ENCODE data around the gene TNN. TPM values are rescaled to one million over a fixed set of nuclear protein-coding genes. Genes with fewer than 3 reads are reported as not detected.

TNN gene, protein sequence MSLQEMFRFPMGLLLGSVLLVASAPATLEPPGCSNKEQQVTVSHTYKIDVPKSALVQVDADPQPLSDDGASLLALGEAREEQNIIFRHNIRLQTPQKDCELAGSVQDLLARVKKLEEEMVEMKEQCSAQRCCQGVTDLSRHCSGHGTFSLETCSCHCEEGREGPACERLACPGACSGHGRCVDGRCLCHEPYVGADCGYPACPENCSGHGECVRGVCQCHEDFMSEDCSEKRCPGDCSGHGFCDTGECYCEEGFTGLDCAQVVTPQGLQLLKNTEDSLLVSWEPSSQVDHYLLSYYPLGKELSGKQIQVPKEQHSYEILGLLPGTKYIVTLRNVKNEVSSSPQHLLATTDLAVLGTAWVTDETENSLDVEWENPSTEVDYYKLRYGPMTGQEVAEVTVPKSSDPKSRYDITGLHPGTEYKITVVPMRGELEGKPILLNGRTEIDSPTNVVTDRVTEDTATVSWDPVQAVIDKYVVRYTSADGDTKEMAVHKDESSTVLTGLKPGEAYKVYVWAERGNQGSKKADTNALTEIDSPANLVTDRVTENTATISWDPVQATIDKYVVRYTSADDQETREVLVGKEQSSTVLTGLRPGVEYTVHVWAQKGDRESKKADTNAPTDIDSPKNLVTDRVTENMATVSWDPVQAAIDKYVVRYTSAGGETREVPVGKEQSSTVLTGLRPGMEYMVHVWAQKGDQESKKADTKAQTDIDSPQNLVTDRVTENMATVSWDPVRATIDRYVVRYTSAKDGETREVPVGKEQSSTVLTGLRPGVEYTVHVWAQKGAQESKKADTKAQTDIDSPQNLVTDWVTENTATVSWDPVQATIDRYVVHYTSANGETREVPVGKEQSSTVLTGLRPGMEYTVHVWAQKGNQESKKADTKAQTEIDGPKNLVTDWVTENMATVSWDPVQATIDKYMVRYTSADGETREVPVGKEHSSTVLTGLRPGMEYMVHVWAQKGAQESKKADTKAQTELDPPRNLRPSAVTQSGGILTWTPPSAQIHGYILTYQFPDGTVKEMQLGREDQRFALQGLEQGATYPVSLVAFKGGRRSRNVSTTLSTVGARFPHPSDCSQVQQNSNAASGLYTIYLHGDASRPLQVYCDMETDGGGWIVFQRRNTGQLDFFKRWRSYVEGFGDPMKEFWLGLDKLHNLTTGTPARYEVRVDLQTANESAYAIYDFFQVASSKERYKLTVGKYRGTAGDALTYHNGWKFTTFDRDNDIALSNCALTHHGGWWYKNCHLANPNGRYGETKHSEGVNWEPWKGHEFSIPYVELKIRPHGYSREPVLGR (N-terminal part only)
- not detected in 2 replicates for total RNA-seq

DNA sequence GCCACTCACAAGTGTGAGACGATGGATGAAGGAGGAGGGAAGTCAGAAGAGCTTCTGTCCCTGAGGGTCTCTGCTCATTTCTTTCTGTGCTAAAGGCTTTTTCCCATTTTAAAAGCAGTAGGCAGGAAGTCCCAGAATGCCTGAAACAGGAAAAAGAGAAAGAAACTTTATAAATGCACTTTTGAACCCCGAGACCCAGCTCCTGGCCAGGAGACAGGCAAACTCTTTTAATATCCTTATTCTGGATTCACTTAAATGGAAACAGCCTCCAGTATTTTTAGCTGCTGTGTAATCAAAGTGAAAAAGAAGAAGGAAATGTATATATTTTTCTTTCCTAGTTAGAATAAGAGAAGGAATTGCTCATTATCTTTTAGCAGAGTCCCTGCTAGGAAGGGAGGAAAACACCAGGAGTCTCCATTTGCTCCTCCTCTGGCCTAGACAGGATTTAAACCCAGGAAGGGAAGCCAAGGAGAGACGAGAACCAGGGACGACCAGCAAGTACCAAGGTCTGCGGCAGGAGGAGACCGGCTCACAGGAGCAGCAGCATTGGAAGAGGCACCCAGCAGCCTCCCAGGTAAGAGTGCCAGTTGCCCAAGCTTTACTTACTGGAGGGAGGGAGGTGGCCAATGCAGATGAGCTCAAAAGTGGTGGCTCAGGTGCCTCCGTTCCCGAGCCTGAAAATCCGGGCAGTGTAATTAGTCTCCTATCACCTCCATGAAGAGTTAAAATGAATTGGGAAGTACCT lies at the start of gene TNN:
TNN (plus strand) TSS at position 472 of the 745 bp plus-strand sequence. CDS start 9,586 bp downstream, outside the sequence.

DNA sequence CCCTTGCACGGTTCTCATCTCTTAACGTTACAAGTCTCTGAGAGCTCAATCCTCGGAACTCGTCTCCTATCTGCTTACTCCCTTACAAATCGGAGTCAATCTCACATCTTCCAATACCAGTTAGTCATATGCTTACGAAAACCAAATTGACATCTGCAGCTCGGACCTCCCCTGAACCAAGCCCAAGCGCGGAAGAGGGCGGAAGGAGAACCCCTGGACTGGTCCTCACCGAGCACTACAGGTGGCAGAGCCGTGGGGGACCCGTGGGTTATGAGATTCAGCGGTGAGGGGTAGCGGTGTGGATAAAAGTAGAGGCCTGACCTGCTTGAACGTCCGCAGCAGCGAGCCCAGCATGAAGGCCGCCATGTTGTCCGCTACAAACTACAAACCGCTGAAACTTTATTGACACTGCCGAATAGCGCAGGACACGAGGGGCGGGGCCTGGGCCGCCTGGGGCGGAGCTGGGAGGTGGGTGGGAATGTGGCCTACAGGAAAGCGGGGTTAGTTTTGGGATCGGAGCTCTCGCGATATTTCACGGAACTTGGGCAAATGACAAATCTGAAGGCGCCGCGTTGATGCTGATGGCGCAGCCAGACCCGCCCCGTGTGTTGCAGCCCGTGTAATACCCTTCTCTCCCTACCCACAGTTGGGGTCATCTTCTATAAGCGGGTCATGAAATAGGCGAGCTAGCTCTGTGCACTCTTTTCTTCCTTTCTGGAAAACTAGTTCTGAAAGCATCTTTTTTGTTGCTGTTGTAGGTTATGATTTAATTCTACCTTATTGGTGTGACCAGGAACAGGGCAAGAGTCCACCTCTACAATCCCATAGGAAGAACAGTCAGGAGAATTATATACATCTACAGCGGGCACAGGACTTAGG lies 44.4 kb upstream of the TNN start, which contains the start of gene MRPS14:
MRPS14 (minus strand) TSS at position 383 of the 879 bp plus-strand sequence; CDS start at position 366, 17 bp downstream.

GRCh38 chr1:175192630-175193526 lies 125.2 kb downstream of the TNN start, which contains the start of gene KIAA0040:
TSS of gene KIAA0040 (minus strand) at chr1:175192776. CDS start at chr1:175161013, 31,763 bp downstream.

Other genes with a start within 250 kb of the TNN start
- gene CACYBP, start 67.9 kb upstream of the TNN start, total RNA-seq = 44.9 and 64.8 TPM in 2 replicates
- gene MRPS14, start 44.4 kb upstream of the TNN start, total RNA-seq = 16.4 and 17.2 TPM in 2 replicates
- gene KIAA0040, start 124.9 kb downstream of the TNN start, total RNA-seq = 0.78 and 3.1 TPM in 2 replicates

All from cardiac ventricle fibroblast (primary cell).